ENCODE measurements around the gene CHTF18.

The CHTF18 gene

DNA sequence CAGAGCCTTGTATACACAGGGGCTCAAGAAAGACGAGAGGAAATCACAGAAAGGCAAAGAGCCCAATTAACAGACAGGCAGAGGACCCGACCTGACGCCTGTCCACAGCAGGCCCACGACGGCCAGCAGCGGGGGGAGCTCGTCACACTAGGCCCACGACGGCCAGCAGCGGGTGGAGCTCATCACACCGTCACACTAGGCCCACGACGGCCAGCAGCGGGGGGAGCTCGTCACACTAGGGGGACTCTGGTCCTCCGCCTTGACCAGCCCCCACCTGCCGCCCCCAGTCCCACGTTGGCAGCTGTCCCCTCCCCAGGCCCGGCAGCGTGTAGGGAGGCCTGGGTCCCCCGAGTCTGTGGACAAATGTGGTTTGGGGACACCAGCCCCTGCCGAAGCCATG, 35.8 kb downstream of the CHTF18 start:
- no peak overlapping the region for H3K4me2 ChIP-seq (ENCODE audit: low read length)
- H3K36me3 ChIP-seq (ENCODE audit: control insufficient read depth, low read length): no peaks in the 10 kb centered on the region
- no peaks in the 10 kb centered on the region for H3K9me2 ChIP-seq (replicated peaks; ENCODE audit: control insufficient read depth, low read length)
- no peaks in the 10 kb centered on the region for H4K20me1 ChIP-seq (ENCODE audit: control insufficient read depth, insufficient read depth, low read depth, low read length)
- no peaks in the 10 kb centered on the region for H3K9me3 ChIP-seq (ENCODE audit: control insufficient read depth, insufficient read depth, low read length)
- no peaks in the 10 kb centered on the region for H3K79me2 ChIP-seq (ENCODE audit: control insufficient read depth, low read length)
- H3K4me3 ChIP-seq (ENCODE audit: low read length): no peak overlapping the region
- H3K27ac ChIP-seq (ENCODE audit: low read depth, low read length): no peak overlapping the region
- H3K27me3 ChIP-seq (ENCODE audit: control insufficient read depth, low read length): peaks cover 7% of the 10 kb centered on the region
- TF ChIP-seq, protein P1, sequence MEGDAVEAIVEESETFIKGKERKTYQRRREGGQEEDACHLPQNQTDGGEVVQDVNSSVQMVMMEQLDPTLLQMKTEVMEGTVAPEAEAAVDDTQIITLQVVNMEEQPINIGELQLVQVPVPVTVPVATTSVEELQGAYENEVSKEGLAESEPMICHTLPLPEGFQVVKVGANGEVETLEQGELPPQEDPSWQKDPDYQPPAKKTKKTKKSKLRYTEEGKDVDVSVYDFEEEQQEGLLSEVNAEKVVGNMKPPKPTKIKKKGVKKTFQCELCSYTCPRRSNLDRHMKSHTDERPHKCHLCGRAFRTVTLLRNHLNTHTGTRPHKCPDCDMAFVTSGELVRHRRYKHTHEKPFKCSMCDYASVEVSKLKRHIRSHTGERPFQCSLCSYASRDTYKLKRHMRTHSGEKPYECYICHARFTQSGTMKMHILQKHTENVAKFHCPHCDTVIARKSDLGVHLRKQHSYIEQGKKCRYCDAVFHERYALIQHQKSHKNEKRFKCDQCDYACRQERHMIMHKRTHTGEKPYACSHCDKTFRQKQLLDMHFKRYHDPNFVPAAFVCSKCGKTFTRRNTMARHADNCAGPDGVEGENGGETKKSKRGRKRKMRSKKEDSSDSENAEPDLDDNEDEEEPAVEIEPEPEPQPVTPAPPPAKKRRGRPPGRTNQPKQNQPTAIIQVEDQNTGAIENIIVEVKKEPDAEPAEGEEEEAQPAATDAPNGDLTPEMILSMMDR (IDR thresholded peaks at IDR 0.05; ENCODE audit: low read depth, low read length, poor library complexity, severe bottlenecking): no peak
- TF ChIP-seq EZH2phosphoT487 (IDR thresholded peaks at IDR 0.05; ENCODE audit: borderline replicate concordance, low read length): no peak
- peaks cover 14% of the 10 kb centered on the region for H3K4me1 ChIP-seq (ENCODE audit: control insufficient read depth, low read length)
- no peaks in the 10 kb centered on the region for H3F3A ChIP-seq (ENCODE audit: control insufficient read depth, insufficient read depth)

GRCh38 chr16:824601-825000, 36.2 kb downstream of the CHTF18 start:
- TF ChIP-seq, protein P1 (IDR thresholded peaks at IDR 0.05; ENCODE audit: low read depth, low read length, poor library complexity, severe bottlenecking): no peak
- TF ChIP-seq EZH2phosphoT487 (IDR thresholded peaks at IDR 0.05; ENCODE audit: borderline replicate concordance, low read length): no peak
- H3K36me3 ChIP-seq (ENCODE audit: control insufficient read depth, low read length): no peaks in the 10 kb centered on the region
- peaks cover 10% of the 10 kb centered on the region for H3K4me1 ChIP-seq (ENCODE audit: control insufficient read depth, low read length)
- H3K4me3 ChIP-seq (ENCODE audit: low read length): no peak overlapping the region
- H4K20me1 ChIP-seq (ENCODE audit: control insufficient read depth, insufficient read depth, low read depth, low read length): no peaks in the 10 kb centered on the region
- H3F3A ChIP-seq (ENCODE audit: control insufficient read depth, insufficient read depth): no peaks in the 10 kb centered on the region
- H3K79me2 ChIP-seq (ENCODE audit: control insufficient read depth, low read length): no peaks in the 10 kb centered on the region
- H3K9me3 ChIP-seq (ENCODE audit: control insufficient read depth, insufficient read depth, low read length): no peaks in the 10 kb centered on the region
- H3K9me2 ChIP-seq (replicated peaks; ENCODE audit: control insufficient read depth, low read length): no peaks in the 10 kb centered on the region
- H3K4me2 ChIP-seq (ENCODE audit: low read length): no peak overlapping the region
- H3K27ac ChIP-seq (ENCODE audit: low read depth, low read length): no peak overlapping the region
- H3K27me3 ChIP-seq (ENCODE audit: control insufficient read depth, low read length): peaks cover 3% of the 10 kb centered on the region

DNA sequence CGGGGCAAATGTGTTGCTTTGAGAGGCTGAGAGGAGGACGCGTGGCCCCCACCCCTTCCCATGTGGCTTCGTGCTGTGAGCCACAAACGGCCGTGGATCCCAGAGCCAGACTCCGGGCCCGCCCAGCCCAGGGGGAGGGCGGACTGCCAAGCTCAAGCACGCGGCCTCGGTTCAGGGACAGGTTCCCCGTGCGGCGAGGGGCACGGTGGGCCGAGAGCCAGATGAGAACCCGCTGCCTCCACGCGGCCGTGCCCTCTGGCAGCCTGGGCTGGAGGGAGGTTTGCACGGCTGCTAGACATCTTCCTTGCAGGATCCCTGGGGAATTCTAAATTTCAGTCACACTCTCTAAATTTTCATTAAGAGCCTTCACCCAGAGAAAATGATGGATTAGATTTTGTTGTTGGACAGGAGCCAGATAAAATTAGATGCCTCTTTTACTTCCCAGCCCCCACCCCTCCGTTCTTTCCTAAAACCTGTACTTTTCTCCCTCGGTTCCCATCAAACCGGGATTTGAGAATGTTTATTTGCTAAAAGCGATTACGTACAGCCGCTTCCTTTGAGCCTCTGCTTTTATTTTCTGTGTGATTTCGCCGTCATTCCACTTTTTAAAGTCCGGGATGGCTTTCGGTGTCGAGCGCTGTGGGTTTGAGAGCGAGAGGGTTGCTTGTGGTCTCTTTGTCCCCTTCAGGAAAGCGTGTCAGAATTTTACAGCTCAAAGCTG, 37.1 kb downstream of the CHTF18 start:
- no peak overlapping the region for H3K4me2 ChIP-seq (ENCODE audit: low read length)
- no peaks in the 10 kb centered on the region for H3K9me2 ChIP-seq (replicated peaks; ENCODE audit: control insufficient read depth, low read length)
- no peaks in the 10 kb centered on the region for H3K36me3 ChIP-seq (ENCODE audit: control insufficient read depth, low read length)
- H3K27ac ChIP-seq (ENCODE audit: low read depth, low read length): no peak overlapping the region
- H3K79me2 ChIP-seq (ENCODE audit: control insufficient read depth, low read length): no peaks in the 10 kb centered on the region
- no peaks in the 10 kb centered on the region for H3K9me3 ChIP-seq (ENCODE audit: control insufficient read depth, insufficient read depth, low read length)
- H3F3A ChIP-seq (ENCODE audit: control insufficient read depth, insufficient read depth): no peaks in the 10 kb centered on the region
- no peaks in the 10 kb centered on the region for H4K20me1 ChIP-seq (ENCODE audit: control insufficient read depth, insufficient read depth, low read depth, low read length)
- H3K4me3 ChIP-seq (ENCODE audit: low read length): no peak overlapping the region
- peaks cover under 1% of the 10 kb centered on the region for H3K4me1 ChIP-seq (ENCODE audit: control insufficient read depth, low read length)
- TF ChIP-seq, protein P1 (IDR thresholded peaks at IDR 0.05; ENCODE audit: low read depth, low read length, poor library complexity, severe bottlenecking): no peak
- TF ChIP-seq EZH2phosphoT487 (IDR thresholded peaks at IDR 0.05; ENCODE audit: borderline replicate concordance, low read length): no peak
- H3K27me3 ChIP-seq (ENCODE audit: control insufficient read depth, low read length): no peaks in the 10 kb centered on the region
